Activated T-cell treated with anti-CD3 and anti-CD28 coated beads, Interleukin-2, amount 50 U/mL, for 48 hours (primary cell): ENCODE results near the gene PRKCA.

ENCODE experiments used
- DNase-seq, 2 experiments: peaks; one replicate each; pipeline ENCODE4 v3.0.0-alpha.2; 2020

PRKCA gene

GRCh38 chr17:66783656-66784381 is 481.4 kb downstream of the PRKCA start:
- DNase-seq = no peak

GRCh38 chr17:66784621-66785364 is 482.4 kb downstream of the PRKCA start:
- DNase-seq = no peak

- DNase-seq = no peak
Observed at GRCh38 chr17:66786107-66786506, 483.7 kb downstream of the PRKCA start.

GRCh38 chr17:66787914-66788313 is 485.5 kb downstream of the PRKCA start:
- DNase-seq = no peak

GRCh38 chr17:66789093-66789492 is 486.7 kb downstream of the PRKCA start:
- DNase-seq = no peak

- DNase-seq = no peak
Observed at GRCh38 chr17:66789961-66790437, 487.6 kb downstream of the PRKCA start.

- DNase-seq = no peak
Observed at GRCh38 chr17:66790501-66791061, 488.2 kb downstream of the PRKCA start.

- DNase-seq = no peak
Observed at GRCh38 chr17:66791347-66791746, 488.9 kb downstream of the PRKCA start.

- DNase-seq = no peak
Observed at GRCh38 chr17:66793814-66794213, 491.4 kb downstream of the PRKCA start.

- DNase-seq = no peak
Observed at GRCh38 chr17:66795486-66795885, 493.1 kb downstream of the PRKCA start.

GRCh38 chr17:66799849-66800537 is 497.6 kb downstream of the PRKCA start:
- no peak for DNase-seq

- DNase-seq = no peak
Observed at GRCh38 chr17:66803474-66803951, 501.1 kb downstream of the PRKCA start.

- DNase-seq = no peak
Observed at GRCh38 chr17:66805567-66805966, 503.2 kb downstream of the PRKCA start.

GRCh38 chr17:66807182-66807581 is 504.8 kb downstream of the PRKCA start:
- DNase-seq = no peak

GRCh38 chr17:66809408-66809807 is 507.0 kb downstream of the PRKCA start:
- no peak for DNase-seq

- no peak for DNase-seq
Observed at GRCh38 chr17:66810951-66811682, 508.7 kb downstream of the PRKCA start.

GRCh38 chr17:66811683-66812054 is 509.3 kb downstream of the PRKCA start:
- no peak for DNase-seq

- DNase-seq = no peak
Observed at GRCh38 chr17:66812571-66812970, 510.2 kb downstream of the PRKCA start.

GRCh38 chr17:66813296-66813695 is 510.9 kb downstream of the PRKCA start:
- no peak for DNase-seq

GRCh38 chr17:66814026-66814425 is 511.6 kb downstream of the PRKCA start:
- DNase-seq = no peak

GRCh38 chr17:66814570-66814969 is 512.2 kb downstream of the PRKCA start:
- no peak for DNase-seq

- DNase-seq = no peak
Observed at GRCh38 chr17:66817750-66818149, 515.3 kb downstream of the PRKCA start.

GRCh38 chr17:66819466-66819865 is 517.1 kb downstream of the PRKCA start:
- no peak for DNase-seq
